ENCODE measurements around the gene ITGA3. TPM values are rescaled to one million over a fixed set of nuclear protein-coding genes. Genes with fewer than 3 reads are reported as not detected.

ITGA3 gene
- polyA plus RNA-seq, 1 of the 3 experiments (the other 2 are of a cell fraction): 766 TPM

DNA sequence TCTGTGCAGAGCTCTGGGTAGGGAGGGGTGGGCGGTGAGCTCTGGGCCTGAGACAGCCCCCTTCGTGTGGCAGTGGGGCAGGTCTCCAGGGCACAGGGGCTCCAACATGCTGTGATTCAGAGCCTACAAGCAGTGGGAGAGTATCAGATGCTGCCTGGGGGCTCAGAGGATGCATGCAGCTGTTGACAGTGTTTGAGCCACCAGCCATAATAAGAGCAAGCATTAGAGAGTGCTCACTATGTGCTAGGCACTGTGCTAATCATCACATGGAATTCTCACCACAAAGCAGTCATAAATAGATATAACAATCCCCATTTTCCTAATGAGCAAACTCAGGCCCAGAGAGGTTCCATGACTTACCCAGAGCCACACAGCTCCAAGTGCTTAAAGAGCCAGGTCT lies 47.3 kb downstream of the ITGA3 start (continued):
- TF ChIP-seq, protein P1, sequence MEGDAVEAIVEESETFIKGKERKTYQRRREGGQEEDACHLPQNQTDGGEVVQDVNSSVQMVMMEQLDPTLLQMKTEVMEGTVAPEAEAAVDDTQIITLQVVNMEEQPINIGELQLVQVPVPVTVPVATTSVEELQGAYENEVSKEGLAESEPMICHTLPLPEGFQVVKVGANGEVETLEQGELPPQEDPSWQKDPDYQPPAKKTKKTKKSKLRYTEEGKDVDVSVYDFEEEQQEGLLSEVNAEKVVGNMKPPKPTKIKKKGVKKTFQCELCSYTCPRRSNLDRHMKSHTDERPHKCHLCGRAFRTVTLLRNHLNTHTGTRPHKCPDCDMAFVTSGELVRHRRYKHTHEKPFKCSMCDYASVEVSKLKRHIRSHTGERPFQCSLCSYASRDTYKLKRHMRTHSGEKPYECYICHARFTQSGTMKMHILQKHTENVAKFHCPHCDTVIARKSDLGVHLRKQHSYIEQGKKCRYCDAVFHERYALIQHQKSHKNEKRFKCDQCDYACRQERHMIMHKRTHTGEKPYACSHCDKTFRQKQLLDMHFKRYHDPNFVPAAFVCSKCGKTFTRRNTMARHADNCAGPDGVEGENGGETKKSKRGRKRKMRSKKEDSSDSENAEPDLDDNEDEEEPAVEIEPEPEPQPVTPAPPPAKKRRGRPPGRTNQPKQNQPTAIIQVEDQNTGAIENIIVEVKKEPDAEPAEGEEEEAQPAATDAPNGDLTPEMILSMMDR (IDR thresholded peaks at IDR 0.05): no peak
- TF ChIP-seq, protein P2, sequence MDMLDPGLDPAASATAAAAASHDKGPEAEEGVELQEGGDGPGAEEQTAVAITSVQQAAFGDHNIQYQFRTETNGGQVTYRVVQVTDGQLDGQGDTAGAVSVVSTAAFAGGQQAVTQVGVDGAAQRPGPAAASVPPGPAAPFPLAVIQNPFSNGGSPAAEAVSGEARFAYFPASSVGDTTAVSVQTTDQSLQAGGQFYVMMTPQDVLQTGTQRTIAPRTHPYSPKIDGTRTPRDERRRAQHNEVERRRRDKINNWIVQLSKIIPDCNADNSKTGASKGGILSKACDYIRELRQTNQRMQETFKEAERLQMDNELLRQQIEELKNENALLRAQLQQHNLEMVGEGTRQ (IDR thresholded peaks at IDR 0.05; ENCODE audit: borderline replicate concordance, low read depth, low read length): no peak
- TF ChIP-seq FOXJ3 (CRISPR knock-in tag; IDR thresholded peaks at IDR 0.05): no peak
- no peak for TF ChIP-seq GATA2 (CRISPR knock-in tag; IDR thresholded peaks at IDR 0.05)
- no peak for TF ChIP-seq GABPA (IDR thresholded peaks at IDR 0.05; ENCODE audit: low read depth)

DNA sequence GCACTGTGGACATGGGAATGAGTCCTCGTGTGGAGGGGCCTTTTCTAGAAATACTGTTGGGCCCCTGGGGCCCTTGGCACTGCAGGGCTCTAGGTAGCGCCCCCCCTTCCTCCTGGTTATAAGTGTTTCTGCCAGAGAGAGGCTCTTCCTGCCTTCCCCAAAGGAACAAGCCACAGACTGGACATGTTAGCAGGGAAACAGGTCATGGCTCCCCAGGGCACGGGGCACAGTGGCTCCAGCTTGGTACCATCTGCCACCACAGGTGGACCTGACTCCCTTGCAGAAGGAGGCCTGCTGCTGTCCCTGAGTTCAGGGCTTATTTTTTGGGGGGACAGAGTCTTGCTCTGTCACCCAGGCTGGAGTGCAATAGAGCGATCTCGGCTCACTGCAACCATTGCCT lies 48.0 kb downstream of the ITGA3 start:
- Histone ChIP-seq H3K9ac (no peak overlapping the region), H3K4me2 (no peak overlapping the region), H3F3A (replicated peaks; ENCODE audit: insufficient read depth) (peaks cover 9% of the 10 kb centered on the region), H3K9me3 (no peaks in the 10 kb centered on the region), H3K27me3 (ENCODE audit: insufficient read depth) (no peaks in the 10 kb centered on the region), H3K27ac (ENCODE audit: low read depth in 2 of 2, low read length in 1 of 2) (no peak overlapping the region), H3K79me2 (ENCODE audit: insufficient read depth) (no peaks in the 10 kb centered on the region), H3K4me3 (ENCODE audit: low read depth in 2 of 2, low read length in 1 of 2) (no peak overlapping the region), H3K36me3 (replicated peaks in 1 of 2; ENCODE audit: control insufficient read depth in 1 of 2, insufficient read depth in 2 of 2, low read length in 1 of 2) (peaks cover 5 to 11% of the 10 kb centered on the region in 2 experiments), H2AFZ (ENCODE audit: low read depth) (no peak overlapping the region), H4K20me1 (ENCODE audit: insufficient read depth) (0 out of 2 replicates have a peak, but pooled peaks cover 3% of the 10 kb centered on the region), H3K4me1 (ENCODE audit: control insufficient read depth in 1 of 2, insufficient read depth in 2 of 2, low read depth in 1 of 2, low read length in 1 of 2) (peaks cover 0 to 24% of the 10 kb centered on the region in 2 experiments; a peak in 1 of 4 replicates), H3K9me2 (no peaks in the 10 kb centered on the region)
- DNase-seq: no peak
- WGBS (ENCODE audit: low lambda C conversion rate): 94% methylated on average over 5 of the region's 5 CpGs
- TF ChIP-seq NFIC (IDR thresholded peaks at IDR 0.05; ENCODE audit: borderline replicate concordance) (no peak), FOXM1 (IDR thresholded peaks at IDR 0.05; ENCODE audit: low read depth) (no peak), MEF2A (IDR thresholded peaks at IDR 0.05; ENCODE audit: borderline replicate concordance, low read depth) (no peak), JUND (IDR thresholded peaks at IDR 0.05) (no peak), RCOR1 (IDR thresholded peaks at IDR 0.05; ENCODE audit: low read length) (no peak), TAF1 (IDR thresholded peaks at IDR 0.05; ENCODE audit: borderline replicate concordance, low read depth, low read length) (no peak), EP300 (IDR thresholded peaks at IDR 0.05; ENCODE audit: borderline replicate concordance in 1 of 2, low read depth in 1 of 2, low read length in 1 of 2) (no peak), SMC3 (IDR thresholded peaks at IDR 0.05; ENCODE audit: low read depth, low read length) (no peak), GABPA (IDR thresholded peaks at IDR 0.05; ENCODE audit: low read depth) (no peak), POLR2AphosphoS5 (IDR thresholded peaks at IDR 0.05; ENCODE audit: low read depth, low read length) (no peak), NRF1 (IDR thresholded peaks at IDR 0.05; ENCODE audit: low read depth, low read length) (no peak)
- TF ChIP-seq, protein P3, sequence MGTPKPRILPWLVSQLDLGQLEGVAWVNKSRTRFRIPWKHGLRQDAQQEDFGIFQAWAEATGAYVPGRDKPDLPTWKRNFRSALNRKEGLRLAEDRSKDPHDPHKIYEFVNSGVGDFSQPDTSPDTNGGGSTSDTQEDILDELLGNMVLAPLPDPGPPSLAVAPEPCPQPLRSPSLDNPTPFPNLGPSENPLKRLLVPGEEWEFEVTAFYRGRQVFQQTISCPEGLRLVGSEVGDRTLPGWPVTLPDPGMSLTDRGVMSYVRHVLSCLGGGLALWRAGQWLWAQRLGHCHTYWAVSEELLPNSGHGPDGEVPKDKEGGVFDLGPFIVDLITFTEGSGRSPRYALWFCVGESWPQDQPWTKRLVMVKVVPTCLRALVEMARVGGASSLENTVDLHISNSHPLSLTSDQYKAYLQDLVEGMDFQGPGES (IDR thresholded peaks at IDR 0.05; ENCODE audit: low read depth, low read length): no peak
- TF ChIP-seq, protein P4, sequence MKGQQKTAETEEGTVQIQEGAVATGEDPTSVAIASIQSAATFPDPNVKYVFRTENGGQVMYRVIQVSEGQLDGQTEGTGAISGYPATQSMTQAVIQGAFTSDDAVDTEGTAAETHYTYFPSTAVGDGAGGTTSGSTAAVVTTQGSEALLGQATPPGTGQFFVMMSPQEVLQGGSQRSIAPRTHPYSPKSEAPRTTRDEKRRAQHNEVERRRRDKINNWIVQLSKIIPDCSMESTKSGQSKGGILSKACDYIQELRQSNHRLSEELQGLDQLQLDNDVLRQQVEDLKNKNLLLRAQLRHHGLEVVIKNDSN (IDR thresholded peaks at IDR 0.05; ENCODE audit: borderline replicate concordance, low read depth): no peak
- TF ChIP-seq, protein P5, sequence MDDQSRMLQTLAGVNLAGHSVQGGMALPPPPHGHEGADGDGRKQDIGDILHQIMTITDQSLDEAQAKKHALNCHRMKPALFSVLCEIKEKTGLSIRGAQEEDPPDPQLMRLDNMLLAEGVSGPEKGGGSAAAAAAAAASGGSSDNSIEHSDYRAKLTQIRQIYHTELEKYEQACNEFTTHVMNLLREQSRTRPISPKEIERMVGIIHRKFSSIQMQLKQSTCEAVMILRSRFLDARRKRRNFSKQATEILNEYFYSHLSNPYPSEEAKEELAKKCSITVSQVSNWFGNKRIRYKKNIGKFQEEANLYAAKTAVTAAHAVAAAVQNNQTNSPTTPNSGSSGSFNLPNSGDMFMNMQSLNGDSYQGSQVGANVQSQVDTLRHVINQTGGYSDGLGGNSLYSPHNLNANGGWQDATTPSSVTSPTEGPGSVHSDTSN (IDR thresholded peaks at IDR 0.05): no peak
- ChIA-PET CTCF (interaction anchor here (1.1 to 15.0 kb wide), 10 partner anchors 10 to 193 kb away, joined by 3 to 297 read pairs (median 10); partner anchors contain the start of gene PDK2), POLR2A (no interaction called here)
